Activated CD8-positive, alpha-beta memory T cell treated with anti-CD3 and anti-CD28 coated beads, Interleukin-2, amount 50 U/mL, for 4 hours (primary cell): Measurements from ENCODE around the gene SLC2A3.
"Not testable (repeated sequence)": the region's sequence is repeated elsewhere in the genome, so short reads cannot be mapped to it uniquely, and the experiment has no call there.

Experiments
- DNase-seq: peaks from one replicate; pipeline ENCODE4 v3.0.0-alpha.2; 2020

SLC2A3 gene

GRCh38 chr12:7915661-7916403, 20.2 kb downstream of the SLC2A3 start:
- peak; percentile 28 for DNase-seq

- DNase-seq = not testable (repeated sequence)
Measured at GRCh38 chr12:7910106-7910505, 25.9 kb downstream of the SLC2A3 start.

GRCh38 chr12:7907009-7907408, 29.0 kb downstream of the SLC2A3 start:
- no peak for DNase-seq

GRCh38 chr12:7906303-7906702, 29.7 kb downstream of the SLC2A3 start:
- DNase-seq = not testable (repeated sequence)

- not testable (repeated sequence) for DNase-seq
Measured at GRCh38 chr12:7905600-7906125, 30.3 kb downstream of the SLC2A3 start.

GRCh38 chr12:7905071-7905470, 30.9 kb downstream of the SLC2A3 start:
- DNase-seq = no peak

GRCh38 chr12:7902416-7902815, 33.6 kb downstream of the SLC2A3 start:
- DNase-seq = not testable (repeated sequence)

- DNase-seq = no peak
Measured at GRCh38 chr12:7899755-7900154, 36.2 kb downstream of the SLC2A3 start.

- DNase-seq = not testable (repeated sequence)
Measured at GRCh38 chr12:7896726-7897125, 39.3 kb downstream of the SLC2A3 start.

GRCh38 chr12:7892186-7892980, 43.6 kb downstream of the SLC2A3 start:
- no peak for DNase-seq

GRCh38 chr12:7884689-7885088, 51.3 kb downstream of the SLC2A3 start:
- DNase-seq = no peak

GRCh38 chr12:7881736-7882120, 54.3 kb downstream of the SLC2A3 start:
- not testable (repeated sequence) for DNase-seq

GRCh38 chr12:7880952-7881735, 54.8 kb downstream of the SLC2A3 start:
- not testable (repeated sequence) for DNase-seq

GRCh38 chr12:7879246-7879645, 56.7 kb downstream of the SLC2A3 start:
- no peak for DNase-seq

- no peak for DNase-seq
Measured at GRCh38 chr12:7877420-7877819, 58.6 kb downstream of the SLC2A3 start.

- no peak for DNase-seq
Measured at GRCh38 chr12:7872566-7873319, 63.2 kb downstream of the SLC2A3 start, which contains the start of gene SLC2A14. TSS of gene SLC2A14 (minus strand) at chr12:7872915. CDS start at chr12:7869880, 3,035 bp downstream.

- DNase-seq = no peak
Measured at GRCh38 chr12:7870335-7870734, 65.7 kb downstream of the SLC2A3 start.
